ENCODE data around the gene PTPRD. TPM values are rescaled to one million over a fixed set of nuclear protein-coding genes. Genes with fewer than 3 reads are reported as not detected.

The PTPRD gene
- total and polyA plus RNA-seq, 9 donors, result 16.2 to 231 (median 85.8) TPM

- intact Hi-C loops (cut with DNase I), result no loop called here
- DNase-seq, result no peak
- Histone ChIP-seq H3K27me3 (no peaks in the 10 kb centered on the region), H3K4me1 (ENCODE audit: insufficient read depth) (no peaks in the 10 kb centered on the region), H3K36me3 (no peaks in the 10 kb centered on the region), H3K27ac (no peak overlapping the region), H3K9me3 (no peaks in the 10 kb centered on the region), H3K4me3 (no peak overlapping the region)
- no peak for TF ChIP-seq POLR2A (IDR thresholded peaks at IDR 0.05)
These were observed 375.2 kb downstream of the PTPRD start for GRCh38 chr9:10237584-10237983.

- 76 to 89% (median 82%) methylated on average over 2 of the region's 2 CpGs for WGBS, 3 donors
- no peak for DNase-seq
- no peaks in the 10 kb centered on the region for H3K9me3 ChIP-seq
- H3K36me3 ChIP-seq, result no peaks in the 10 kb centered on the region
- H3K4me3 ChIP-seq, result no peak overlapping the region
- TF ChIP-seq, protein P1, sequence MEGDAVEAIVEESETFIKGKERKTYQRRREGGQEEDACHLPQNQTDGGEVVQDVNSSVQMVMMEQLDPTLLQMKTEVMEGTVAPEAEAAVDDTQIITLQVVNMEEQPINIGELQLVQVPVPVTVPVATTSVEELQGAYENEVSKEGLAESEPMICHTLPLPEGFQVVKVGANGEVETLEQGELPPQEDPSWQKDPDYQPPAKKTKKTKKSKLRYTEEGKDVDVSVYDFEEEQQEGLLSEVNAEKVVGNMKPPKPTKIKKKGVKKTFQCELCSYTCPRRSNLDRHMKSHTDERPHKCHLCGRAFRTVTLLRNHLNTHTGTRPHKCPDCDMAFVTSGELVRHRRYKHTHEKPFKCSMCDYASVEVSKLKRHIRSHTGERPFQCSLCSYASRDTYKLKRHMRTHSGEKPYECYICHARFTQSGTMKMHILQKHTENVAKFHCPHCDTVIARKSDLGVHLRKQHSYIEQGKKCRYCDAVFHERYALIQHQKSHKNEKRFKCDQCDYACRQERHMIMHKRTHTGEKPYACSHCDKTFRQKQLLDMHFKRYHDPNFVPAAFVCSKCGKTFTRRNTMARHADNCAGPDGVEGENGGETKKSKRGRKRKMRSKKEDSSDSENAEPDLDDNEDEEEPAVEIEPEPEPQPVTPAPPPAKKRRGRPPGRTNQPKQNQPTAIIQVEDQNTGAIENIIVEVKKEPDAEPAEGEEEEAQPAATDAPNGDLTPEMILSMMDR (IDR thresholded peaks at IDR 0.05), result no peak
- TF ChIP-seq POLR2A (IDR thresholded peaks at IDR 0.05) (no peak), EP300 (IDR thresholded peaks at IDR 0.05) (no peak)
- no peak overlapping the region for H3K27ac ChIP-seq
- no peaks in the 10 kb centered on the region for H3K4me1 ChIP-seq (ENCODE audit: insufficient read depth)
- intact Hi-C loops (cut with DNase I), result no loop called here
- H3K27me3 ChIP-seq, result no peaks in the 10 kb centered on the region
These were observed 376.6 kb downstream of the PTPRD start for GRCh38 chr9:10236161-10236560.

- intact Hi-C loops (cut with DNase I), result no loop called here
- H3K9me3 ChIP-seq, result no peaks in the 10 kb centered on the region
- 85 to 90% (median 89%) methylated on average over 5 of the region's 5 CpGs for WGBS, 3 donors
- H3K4me1 ChIP-seq (ENCODE audit: insufficient read depth), result no peaks in the 10 kb centered on the region
- no peak for DNase-seq
- no peaks in the 10 kb centered on the region for H3K36me3 ChIP-seq
- no peaks in the 10 kb centered on the region for H3K27me3 ChIP-seq
- no peak overlapping the region for H3K27ac ChIP-seq
- H3K4me3 ChIP-seq, result no peak overlapping the region
- TF ChIP-seq POLR2A (IDR thresholded peaks at IDR 0.05), result no peak
- TF ChIP-seq EP300 (IDR thresholded peaks at IDR 0.05), result no peak
- TF ChIP-seq, protein P1 (IDR thresholded peaks at IDR 0.05), result no peak
These were observed 377.4 kb downstream of the PTPRD start for GRCh38 chr9:10235376-10235775.

- no peaks in the 10 kb centered on the region for H3K4me1 ChIP-seq (ENCODE audit: insufficient read depth)
- no peak for DNase-seq
- TF ChIP-seq POLR2A (IDR thresholded peaks at IDR 0.05), result no peak
- H3K9me3 ChIP-seq, result no peaks in the 10 kb centered on the region
- no peaks in the 10 kb centered on the region for H3K27me3 ChIP-seq
- H3K36me3 ChIP-seq, result no peaks in the 10 kb centered on the region
- 8 to 14% (median 10%) methylated on average over 3 of the region's 3 CpGs for whole genome bisulfite sequencing, 3 donors
- no peak overlapping the region for H3K4me3 ChIP-seq
- intact Hi-C loops (cut with DNase I), result no loop called here
- no peak overlapping the region for H3K27ac ChIP-seq
These were observed 380.4 kb downstream of the PTPRD start for GRCh38 chr9:10232352-10232930.

DNA sequence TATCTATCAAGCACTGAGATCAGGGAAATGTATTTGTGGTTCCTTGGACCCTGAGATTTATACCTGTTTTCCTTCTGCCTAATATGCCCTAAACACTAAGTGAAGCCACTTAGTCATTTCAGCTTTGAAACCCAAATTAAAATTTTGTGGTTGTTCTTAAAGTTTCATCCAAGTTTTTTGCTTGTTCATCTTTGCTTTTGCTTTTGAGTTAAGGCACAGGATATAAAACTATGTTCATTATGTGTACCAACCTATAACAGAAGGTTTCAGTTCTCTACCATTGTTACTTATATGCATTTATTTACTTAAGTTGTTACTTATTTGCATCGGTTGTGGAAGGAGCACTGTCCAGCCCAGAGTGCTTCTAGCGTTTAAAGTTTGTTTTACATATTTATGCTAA is 382.3 kb downstream of the PTPRD start:
- Histone ChIP-seq H3K27me3 (no peaks in the 10 kb centered on the region), H3K9me3 (no peaks in the 10 kb centered on the region), H3K4me1 (ENCODE audit: insufficient read depth) (no peaks in the 10 kb centered on the region), H3K27ac (no peak overlapping the region), H3K4me3 (no peak overlapping the region), H3K36me3 (no peaks in the 10 kb centered on the region)
- WGBS, 3 donors, result 55 to 84% (median 67%) methylated on average over 2 of the region's 2 CpGs
- no peak for TF ChIP-seq POLR2A (IDR thresholded peaks at IDR 0.05)
- intact Hi-C loops (cut with DNase I), result no loop called here
- no peak for DNase-seq

GRCh38 chr9:10228082-10228481 is 384.7 kb downstream of the PTPRD start:
- intact Hi-C loops (cut with DNase I), result no loop called here
- H3K9me3 ChIP-seq, result no peaks in the 10 kb centered on the region
- H3K27ac ChIP-seq, result no peak overlapping the region
- no peaks in the 10 kb centered on the region for H3K4me1 ChIP-seq (ENCODE audit: insufficient read depth)
- TF ChIP-seq EP300 (IDR thresholded peaks at IDR 0.05) (no peak), POLR2A (IDR thresholded peaks at IDR 0.05) (no peak)
- TF ChIP-seq, protein P1 (IDR thresholded peaks at IDR 0.05), result no peak
- no peak overlapping the region for H3K4me3 ChIP-seq
- no peak for DNase-seq
- no peaks in the 10 kb centered on the region for H3K36me3 ChIP-seq
- H3K27me3 ChIP-seq, result no peaks in the 10 kb centered on the region
- WGBS, 3 donors, result 22 to 34% (median 29%) methylated on average over 1 of the region's 1 CpG

Measured in ovary (tissue), 9 donors.